ENCODE results near the gene ANO3.

ANO3 gene

GRCh38 chr11:26470992-26471391, 139.1 kb downstream of the ANO3 start:
- no peaks in the 10 kb centered on the region for H3K36me3 ChIP-seq (ENCODE audit: insufficient read depth, low read length)
- no peaks in the 10 kb centered on the region for H3F3A ChIP-seq (ENCODE audit: low read depth)
- no peaks in the 10 kb centered on the region for H3K9me3 ChIP-seq (ENCODE audit: insufficient read depth, low read depth, low read length)
- H2AFZ ChIP-seq (ENCODE audit: low read length): no peak overlapping the region
- no peak overlapping the region for H3K4me3 ChIP-seq (ENCODE audit: low read length, poor library complexity, severe bottlenecking)
- no peaks in the 10 kb centered on the region for H3K4me1 ChIP-seq (ENCODE audit: insufficient read depth, low read length, poor library complexity, severe bottlenecking)
- no peak overlapping the region for H3K9ac ChIP-seq (ENCODE audit: low read depth, low read length, poor library complexity, severe bottlenecking)
- H3K4me2 ChIP-seq (ENCODE audit: low read depth, low read length, poor library complexity, severe bottlenecking): no peak overlapping the region
- TF ChIP-seq EZH2phosphoT487 (IDR thresholded peaks at IDR 0.05; ENCODE audit: borderline replicate concordance): no peak
- no peak for TF ChIP-seq CTCF (conservative IDR thresholded peaks at IDR 0.05; ENCODE audit: low read length)
- no peaks in the 10 kb centered on the region for H3K9me2 ChIP-seq (replicated peaks; ENCODE audit: low read depth, low read length)
- H3K27me3 ChIP-seq (ENCODE audit: insufficient read depth, low read length, poor library complexity, severe bottlenecking): no peaks in the 10 kb centered on the region
- no peaks in the 10 kb centered on the region for H4K20me1 ChIP-seq (ENCODE audit: insufficient read depth, low read length, poor library complexity, severe bottlenecking)
- H3K79me2 ChIP-seq (ENCODE audit: insufficient read depth, low read length): no peaks in the 10 kb centered on the region

- no peak overlapping the region for H3K9ac ChIP-seq (ENCODE audit: low read depth, low read length, poor library complexity, severe bottlenecking)
- no peaks in the 10 kb centered on the region for H3K36me3 ChIP-seq (ENCODE audit: insufficient read depth, low read length)
- H3K27me3 ChIP-seq (ENCODE audit: insufficient read depth, low read length, poor library complexity, severe bottlenecking): no peaks in the 10 kb centered on the region
- no peaks in the 10 kb centered on the region for H3K9me3 ChIP-seq (ENCODE audit: insufficient read depth, low read depth, low read length)
- H3K4me1 ChIP-seq (ENCODE audit: insufficient read depth, low read length, poor library complexity, severe bottlenecking): no peaks in the 10 kb centered on the region
- no peaks in the 10 kb centered on the region for H3F3A ChIP-seq (ENCODE audit: low read depth)
- H3K4me3 ChIP-seq (ENCODE audit: low read length, poor library complexity, severe bottlenecking): no peak overlapping the region
- no peak overlapping the region for H2AFZ ChIP-seq (ENCODE audit: low read length)
- no peaks in the 10 kb centered on the region for H4K20me1 ChIP-seq (ENCODE audit: insufficient read depth, low read length, poor library complexity, severe bottlenecking)
- no peaks in the 10 kb centered on the region for H3K9me2 ChIP-seq (replicated peaks; ENCODE audit: low read depth, low read length)
- H3K79me2 ChIP-seq (ENCODE audit: insufficient read depth, low read length): no peaks in the 10 kb centered on the region
- TF ChIP-seq EZH2phosphoT487 (IDR thresholded peaks at IDR 0.05; ENCODE audit: borderline replicate concordance): no peak
- no peak for TF ChIP-seq CTCF (conservative IDR thresholded peaks at IDR 0.05; ENCODE audit: low read length)
- H3K4me2 ChIP-seq (ENCODE audit: low read depth, low read length, poor library complexity, severe bottlenecking): no peak overlapping the region
These were observed 141.6 kb downstream of the ANO3 start for GRCh38 chr11:26473216-26474194.

GRCh38 chr11:26474401-26474800, 142.5 kb downstream of the ANO3 start:
- H3K9me3 ChIP-seq (ENCODE audit: insufficient read depth, low read depth, low read length): no peaks in the 10 kb centered on the region
- H4K20me1 ChIP-seq (ENCODE audit: insufficient read depth, low read length, poor library complexity, severe bottlenecking): no peaks in the 10 kb centered on the region
- TF ChIP-seq EZH2phosphoT487 (IDR thresholded peaks at IDR 0.05; ENCODE audit: borderline replicate concordance) (no peak), CTCF (conservative IDR thresholded peaks at IDR 0.05; ENCODE audit: low read length) (no peak)
- no peak overlapping the region for H2AFZ ChIP-seq (ENCODE audit: low read length)
- no peaks in the 10 kb centered on the region for H3F3A ChIP-seq (ENCODE audit: low read depth)
- H3K9ac ChIP-seq (ENCODE audit: low read depth, low read length, poor library complexity, severe bottlenecking): no peak overlapping the region
- no peak overlapping the region for H3K4me3 ChIP-seq (ENCODE audit: low read length, poor library complexity, severe bottlenecking)
- H3K27me3 ChIP-seq (ENCODE audit: insufficient read depth, low read length, poor library complexity, severe bottlenecking): no peaks in the 10 kb centered on the region
- H3K9me2 ChIP-seq (replicated peaks; ENCODE audit: low read depth, low read length): no peaks in the 10 kb centered on the region
- no peaks in the 10 kb centered on the region for H3K79me2 ChIP-seq (ENCODE audit: insufficient read depth, low read length)
- H3K4me2 ChIP-seq (ENCODE audit: low read depth, low read length, poor library complexity, severe bottlenecking): no peak overlapping the region
- no peaks in the 10 kb centered on the region for H3K36me3 ChIP-seq (ENCODE audit: insufficient read depth, low read length)
- no peaks in the 10 kb centered on the region for H3K4me1 ChIP-seq (ENCODE audit: insufficient read depth, low read length, poor library complexity, severe bottlenecking)
